ENCODE data around the gene NPLOC4.

The NPLOC4 gene

DNA sequence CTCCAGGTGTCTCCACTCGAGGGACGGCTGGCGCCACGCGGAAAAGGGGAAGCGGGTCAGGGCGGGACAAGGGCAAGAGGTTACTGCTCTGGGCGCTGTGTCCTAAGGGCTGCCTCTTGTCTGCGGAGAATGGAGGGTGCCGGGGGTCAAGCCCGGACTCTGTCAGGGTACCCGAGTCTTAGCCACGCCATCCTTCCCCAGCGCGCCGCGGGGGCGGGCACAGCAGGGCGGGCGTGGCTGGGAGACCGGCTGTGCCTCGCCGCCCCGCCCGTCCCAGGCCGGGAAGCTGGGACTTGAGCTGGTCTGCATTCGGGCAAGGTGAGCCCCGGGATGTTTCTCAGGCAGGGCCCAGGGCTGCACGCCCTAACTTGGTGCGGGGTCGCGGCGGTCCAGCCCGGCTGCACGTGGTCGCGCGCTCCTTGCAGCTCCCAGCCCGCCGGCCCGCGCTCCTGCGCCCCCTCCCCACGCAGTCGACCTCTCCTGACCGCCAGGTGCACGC is 118.1 kb downstream of the NPLOC4 start:
- DNase-seq (ENCODE audit: low read depth in 3 of 3): no peak

DNA sequence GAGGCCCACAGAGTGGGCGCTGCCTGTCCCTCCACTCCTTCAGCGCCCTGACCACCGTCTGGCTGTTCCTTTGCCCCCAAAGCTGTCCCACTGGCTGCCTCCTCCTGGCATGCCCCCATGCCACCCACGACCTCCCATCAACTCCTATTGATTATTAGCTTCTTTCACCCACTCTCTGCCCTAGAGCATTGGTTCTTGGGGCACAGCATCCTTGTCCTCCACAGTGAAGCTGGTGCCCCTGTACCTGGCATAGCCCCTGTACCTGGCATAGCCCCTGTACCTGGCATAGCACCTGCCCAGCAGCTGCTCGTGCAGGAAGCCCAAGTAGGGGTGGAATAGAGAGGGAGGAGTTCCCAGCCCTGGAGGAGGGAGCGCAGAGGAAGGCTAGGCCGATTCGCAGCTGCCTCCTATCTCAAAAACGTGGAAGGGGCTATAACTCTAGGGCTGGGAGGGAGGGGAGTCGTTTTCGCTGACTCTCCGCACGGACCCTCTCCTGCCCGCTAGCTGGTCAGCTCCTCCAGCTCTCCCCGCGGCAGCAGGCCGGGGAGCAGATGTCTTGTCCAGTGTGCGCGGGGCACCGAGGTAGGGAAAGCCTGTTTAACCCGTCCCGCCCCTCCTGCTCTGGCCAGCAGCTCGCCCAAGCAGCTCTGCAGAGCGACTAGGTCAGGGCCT is 118.7 kb downstream of the NPLOC4 start:
- DNase-seq (ENCODE audit: low read depth in 3 of 3): no peak

DNA sequence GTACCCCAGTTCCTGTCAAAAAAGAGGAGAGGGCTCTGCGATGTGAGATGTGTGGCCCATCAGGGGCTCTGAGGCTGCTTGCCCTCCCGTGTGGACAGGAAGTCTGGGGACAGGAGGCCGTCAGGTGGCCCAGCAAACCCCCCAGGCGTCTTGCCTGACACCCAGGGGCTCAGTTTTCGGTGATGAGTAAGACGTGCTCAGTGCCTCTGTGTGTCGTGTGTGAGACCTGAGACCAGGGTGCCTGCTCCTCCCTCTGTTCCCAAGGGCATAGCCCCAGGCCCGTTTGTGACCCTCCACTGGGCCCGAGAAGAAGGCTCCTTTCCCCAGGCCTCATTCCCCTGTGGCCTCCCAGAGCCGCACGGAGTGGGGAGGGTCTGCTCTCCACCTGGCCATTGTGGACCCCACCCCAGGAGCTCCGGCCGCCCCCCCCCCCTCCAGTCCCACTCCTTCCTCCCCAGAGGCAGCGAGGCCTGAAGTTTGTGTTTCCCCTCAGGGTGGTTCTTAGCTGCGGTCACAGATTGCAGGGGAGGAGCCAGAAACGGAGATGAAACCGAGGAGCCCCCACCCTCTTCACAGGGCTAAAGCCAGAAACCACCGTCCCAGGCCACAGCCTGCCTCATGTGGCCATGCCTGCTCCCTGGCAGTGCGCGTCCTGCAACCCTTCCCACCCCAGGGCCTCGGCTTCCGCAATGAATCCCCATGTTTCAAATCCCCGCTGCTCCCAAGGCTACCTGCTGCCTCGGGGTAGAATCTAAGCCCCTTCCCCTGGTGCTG is 119.4 kb downstream of the NPLOC4 start:
- no peak for DNase-seq (ENCODE audit: low read depth in 3 of 3)

DNA sequence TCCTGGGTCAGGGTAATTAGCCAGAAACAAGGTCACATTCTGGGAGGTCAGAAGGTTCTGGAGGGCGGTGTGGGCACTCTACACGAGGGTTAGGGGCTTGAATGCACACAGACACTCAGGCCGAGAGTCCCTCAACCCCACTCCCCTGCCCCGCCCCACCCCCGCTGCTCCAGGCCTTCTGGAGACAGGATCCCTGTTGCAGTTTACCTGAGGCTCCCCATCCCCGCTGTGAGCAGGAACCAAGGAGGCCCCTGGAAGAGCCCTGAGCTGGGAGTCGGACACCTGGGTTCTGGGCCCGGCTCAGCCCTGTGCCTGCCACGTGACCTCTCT is 119.9 kb downstream of the NPLOC4 start:
- DNase-seq (ENCODE audit: low read depth in 3 of 3): no peak

DNA sequence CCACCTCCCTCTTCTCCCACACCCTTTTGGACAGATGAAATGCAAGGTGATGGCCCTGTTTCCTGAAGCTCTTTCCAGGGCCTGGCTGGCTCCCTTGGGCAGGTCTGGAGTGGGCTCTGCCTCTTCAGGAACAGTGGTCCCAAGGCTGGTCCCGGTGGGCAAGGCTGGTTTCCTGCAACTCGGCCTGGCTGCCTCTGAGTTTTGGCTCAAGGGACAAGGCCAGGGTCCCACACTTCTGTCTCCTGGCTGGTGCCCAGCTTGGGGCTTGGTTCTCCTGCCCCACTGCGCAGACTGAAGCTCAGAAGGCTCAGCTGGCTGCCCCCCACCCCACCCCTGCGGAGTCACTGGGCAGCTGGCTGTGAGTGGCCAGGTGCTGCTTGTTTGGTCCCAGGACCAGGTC is 120.5 kb downstream of the NPLOC4 start:
- no peak for DNase-seq (ENCODE audit: low read depth in 3 of 3)

DNA sequence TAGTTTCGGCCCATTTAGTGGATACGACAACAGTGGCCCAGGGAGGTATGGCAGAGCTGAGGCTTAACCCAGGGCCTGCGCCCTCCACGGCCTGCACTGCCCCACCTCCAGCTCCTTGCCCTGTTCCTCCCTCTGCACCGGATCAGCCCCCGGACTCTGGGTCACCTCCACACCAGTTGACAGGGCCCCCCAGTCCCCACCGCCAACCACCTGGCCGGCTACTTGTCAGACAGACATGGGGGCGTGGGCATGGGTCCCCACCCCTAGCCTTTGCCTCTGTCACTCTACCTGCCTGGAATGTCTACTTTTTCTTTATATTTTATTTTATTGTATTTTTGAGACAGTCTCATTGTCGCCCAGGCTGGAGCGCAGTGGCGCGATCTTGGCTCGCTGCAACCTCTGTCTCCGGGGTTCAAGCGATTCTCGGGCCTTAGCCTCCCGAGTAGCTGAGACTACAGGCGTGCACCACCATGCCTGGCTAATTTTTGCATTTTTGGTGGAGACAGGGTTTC is 121.3 kb downstream of the NPLOC4 start:
- DNase-seq (ENCODE audit: low read depth in 3 of 3): no peak

GRCh38 chr17:81514739-81515529 is 122.0 kb downstream of the NPLOC4 start:
- peak in 2 of 3 experiments; percentile 53 to 80 for DNase-seq (ENCODE audit: low read depth in 3 of 3)

DNA sequence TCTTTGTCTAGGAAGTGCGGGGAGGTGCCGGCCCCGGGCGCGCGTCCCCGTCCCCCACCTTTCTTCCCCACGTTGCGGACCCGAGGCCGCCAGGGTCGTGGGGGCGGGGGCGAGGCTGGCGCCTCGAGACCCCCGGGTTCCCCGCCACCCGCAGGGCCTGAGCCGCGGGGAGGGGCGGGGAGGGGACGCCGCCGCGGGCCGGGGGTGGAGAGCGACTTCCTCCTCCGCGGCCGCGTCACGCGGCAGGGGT is 122.5 kb downstream of the NPLOC4 start:
- DNase-seq (ENCODE audit: low read depth in 3 of 3): no peak

GRCh38 chr17:81513753-81514488 is 123.0 kb downstream of the NPLOC4 start:
- peak in 1 of 3 experiments; percentile 57 for DNase-seq (ENCODE audit: low read depth in 3 of 3)

DNA sequence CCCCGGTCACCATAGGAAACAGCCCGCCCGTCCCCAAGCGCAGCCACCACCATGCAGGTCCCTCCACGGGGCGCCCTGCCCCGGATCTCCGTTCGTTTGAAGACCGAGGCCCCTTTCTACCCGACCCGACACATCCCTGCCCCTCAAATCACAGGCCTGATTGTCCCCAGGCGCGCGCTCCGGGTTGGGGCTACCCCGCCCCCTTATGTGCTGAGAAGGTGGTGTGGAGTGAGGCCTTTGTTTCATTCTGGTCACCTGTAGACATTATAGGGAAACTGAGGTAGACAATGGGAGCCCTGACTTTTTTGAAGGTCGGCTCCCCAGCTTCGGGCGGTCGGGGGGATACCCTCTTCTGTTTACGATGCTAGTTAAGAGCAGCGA is 123.5 kb downstream of the NPLOC4 start:
- DNase-seq (ENCODE audit: low read depth in 3 of 3): peak in 2 of 3 experiments; percentile 41 to 64

GRCh38 chr17:81512562-81513371 is 124.1 kb downstream of the NPLOC4 start, which contains the start of gene ACTG1:
TSS of gene ACTG1 (minus strand) at chr17:81512799. CDS start at chr17:81512354, 445 bp downstream.
- DNase-seq (ENCODE audit: low read depth in 3 of 3): peak; percentile 82 to 89 (median 83)

DNA sequence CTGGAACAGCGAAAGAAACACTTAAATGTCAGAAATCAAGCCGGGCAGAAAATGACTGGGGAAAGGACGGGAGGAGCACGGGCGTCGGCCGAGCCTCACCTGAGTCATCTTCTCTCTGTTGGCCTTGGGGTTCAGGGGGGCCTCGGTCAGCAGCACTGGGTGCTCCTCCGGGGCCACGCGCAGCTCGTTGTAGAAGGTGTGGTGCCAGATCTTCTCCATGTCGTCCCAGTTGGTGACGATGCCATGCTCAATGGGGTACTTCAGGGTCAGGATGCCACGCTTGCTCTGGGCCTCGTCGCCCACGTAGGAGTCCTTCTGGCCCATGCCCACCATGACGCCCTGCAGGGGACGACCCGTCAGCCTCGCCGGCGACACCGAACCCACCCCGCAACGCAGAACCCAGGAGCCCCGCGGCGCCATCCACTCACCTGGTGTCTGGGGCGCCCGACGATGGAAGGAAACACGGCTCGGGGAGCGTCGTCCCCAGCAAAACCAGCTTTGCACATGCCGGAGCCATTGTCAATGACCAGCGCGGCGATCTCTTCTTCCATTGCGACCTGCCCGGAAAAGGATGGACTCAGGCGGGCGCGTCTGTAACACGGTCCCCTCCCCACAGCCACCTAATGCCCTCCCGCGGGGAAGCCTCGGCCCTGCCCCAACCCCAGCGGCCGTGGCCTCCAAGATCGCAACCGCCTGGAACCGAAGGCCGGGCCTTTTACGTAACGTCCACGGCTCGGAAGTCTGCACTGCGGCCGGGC is 124.9 kb downstream of the NPLOC4 start:
- DNase-seq (ENCODE audit: low read depth in 3 of 3): peak in 2 of 3 experiments; percentile 14 to 52

- DNase-seq (ENCODE audit: low read depth in 3 of 3): no peak
These were observed 125.4 kb downstream of the NPLOC4 start for GRCh38 chr17:81511554-81511803.

- DNase-seq (ENCODE audit: low read depth in 3 of 3): no peak
These were observed 125.9 kb downstream of the NPLOC4 start for GRCh38 chr17:81510785-81511553.

GRCh38 chr17:81509972-81510784 is 126.7 kb downstream of the NPLOC4 start:
- no peak for DNase-seq (ENCODE audit: low read depth in 3 of 3)

DNA sequence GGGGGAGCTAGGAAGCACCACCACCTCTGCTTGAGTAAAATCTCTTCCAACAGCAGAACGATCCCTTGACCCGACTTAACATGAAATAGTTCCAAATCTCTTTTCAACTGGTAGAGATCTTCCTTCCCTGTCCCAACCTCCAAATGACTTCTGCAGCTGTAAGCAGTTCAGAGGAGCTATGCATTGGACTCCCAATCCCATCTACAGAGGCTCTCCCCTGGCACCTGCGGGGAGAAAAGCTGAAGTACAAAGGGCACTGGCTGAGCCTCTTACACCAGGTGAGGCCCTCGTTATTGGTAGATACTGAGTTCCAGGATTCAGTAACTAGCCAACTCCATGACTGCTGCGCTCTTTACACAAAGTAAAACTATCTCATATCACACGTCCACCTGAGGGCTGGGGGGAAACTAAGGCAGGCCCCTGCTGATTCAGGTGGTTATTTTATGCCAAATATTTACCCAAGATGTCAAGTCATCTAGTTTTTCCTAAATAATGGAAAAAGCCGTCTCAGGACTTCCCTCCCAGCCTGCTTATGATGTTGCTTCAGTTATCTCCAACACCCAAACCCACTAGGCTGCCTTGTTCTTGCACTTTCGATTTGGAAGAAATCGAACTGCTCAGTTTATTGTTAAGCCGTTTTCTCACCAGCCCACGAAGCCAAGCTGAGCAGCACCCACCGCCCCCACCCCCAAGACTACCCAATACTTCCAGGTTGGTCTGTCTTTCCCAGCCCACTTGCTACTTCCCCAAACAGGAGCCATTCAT is 127.5 kb downstream of the NPLOC4 start:
- DNase-seq (ENCODE audit: low read depth in 3 of 3): no peak

GRCh38 chr17:81508639-81509206 is 128.2 kb downstream of the NPLOC4 start:
- DNase-seq (ENCODE audit: low read depth in 3 of 3): no peak
